Endometrial microvascular endothelial cells (primary cell): Measurements from ENCODE around the gene CERK. TPM values are rescaled to one million over a fixed set of nuclear protein-coding genes. Genes with fewer than 3 reads are reported as not detected.
"Not testable (repeated sequence)": the region's sequence is repeated elsewhere in the genome, so short reads cannot be mapped to it uniquely, and the experiment has no call there.

Experiments
- in situ Hi-C: cut with HindIII; loops from 2 replicates; pipeline ENCODE4 v1.10.0; 2017; ENCODE audit warnings: low sequenced_read_pairs, low pct_unique_long_range_greater_than_20kb; ENCODE audit errors: inconsistent ontology term
- total RNA-seq: library from RNA; depleted of rRNA; stranded (reverse); fragments of >200 nt; gene quantifications from one replicate; pipeline ENCODE4 v1.2.3, GENCODE V29; 2015; ENCODE audit errors: inconsistent ontology term

CERK gene, protein sequence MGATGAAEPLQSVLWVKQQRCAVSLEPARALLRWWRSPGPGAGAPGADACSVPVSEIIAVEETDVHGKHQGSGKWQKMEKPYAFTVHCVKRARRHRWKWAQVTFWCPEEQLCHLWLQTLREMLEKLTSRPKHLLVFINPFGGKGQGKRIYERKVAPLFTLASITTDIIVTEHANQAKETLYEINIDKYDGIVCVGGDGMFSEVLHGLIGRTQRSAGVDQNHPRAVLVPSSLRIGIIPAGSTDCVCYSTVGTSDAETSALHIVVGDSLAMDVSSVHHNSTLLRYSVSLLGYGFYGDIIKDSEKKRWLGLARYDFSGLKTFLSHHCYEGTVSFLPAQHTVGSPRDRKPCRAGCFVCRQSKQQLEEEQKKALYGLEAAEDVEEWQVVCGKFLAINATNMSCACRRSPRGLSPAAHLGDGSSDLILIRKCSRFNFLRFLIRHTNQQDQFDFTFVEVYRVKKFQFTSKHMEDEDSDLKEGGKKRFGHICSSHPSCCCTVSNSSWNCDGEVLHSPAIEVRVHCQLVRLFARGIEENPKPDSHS
- 52.6 TPM for total RNA-seq

DNA sequence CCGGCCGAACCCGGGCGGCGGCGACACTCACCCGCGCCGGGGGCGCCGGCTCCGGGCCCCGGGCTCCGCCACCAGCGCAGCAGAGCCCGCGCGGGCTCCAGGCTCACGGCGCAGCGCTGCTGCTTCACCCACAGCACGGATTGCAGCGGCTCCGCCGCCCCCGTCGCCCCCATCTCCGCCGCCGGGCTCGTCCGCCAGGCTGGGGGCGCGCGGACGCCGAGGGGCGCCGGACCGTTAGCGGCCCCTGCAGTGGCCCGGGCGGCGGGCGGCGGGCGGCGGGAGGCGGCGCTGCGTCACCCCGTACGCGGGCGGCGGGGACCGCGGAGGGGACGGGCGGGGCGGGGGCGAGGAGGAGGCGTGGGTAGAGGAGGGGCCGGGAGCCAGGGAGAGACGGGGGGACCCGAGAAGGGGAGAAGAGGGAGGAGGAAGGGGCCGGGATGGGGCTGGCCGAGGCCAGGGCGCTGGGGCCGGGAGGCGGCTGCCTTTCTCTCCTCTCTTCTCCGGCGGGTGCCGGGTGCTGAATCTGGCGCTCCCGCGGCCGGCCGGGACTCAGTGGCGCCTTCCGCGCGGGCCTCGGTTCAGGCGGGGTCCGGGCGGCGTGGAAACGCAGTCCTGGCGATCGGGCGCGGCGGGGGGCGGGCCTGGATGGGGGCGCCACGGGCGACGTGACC lies at the start of gene CERK:
Gene CERK (minus strand): TSS at position 277 of the 671 bp plus-strand sequence. CDS start 104 bp downstream, at position 173.
- in situ Hi-C loops: no loop called here

DNA sequence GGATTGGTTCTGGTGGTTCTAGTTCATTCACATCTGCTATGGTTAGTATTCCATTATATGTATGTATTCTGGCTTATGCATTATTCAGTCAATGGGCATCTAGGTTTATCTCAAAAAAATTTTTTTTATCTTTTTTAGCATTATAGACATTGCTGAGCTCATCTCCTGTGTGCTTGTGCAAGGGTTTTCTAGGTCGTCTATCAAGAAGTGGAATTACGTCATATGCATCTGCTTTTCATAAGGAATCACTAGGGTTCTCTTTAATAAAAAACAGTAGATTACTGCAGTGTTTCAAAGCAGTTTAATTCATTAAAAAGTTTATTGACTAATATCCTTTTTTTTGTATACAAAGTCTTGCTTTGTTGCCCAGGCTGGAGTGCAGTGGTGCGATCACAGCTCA lies 45.7 kb upstream of the CERK start:
- in situ Hi-C loops: no loop called here

DNA sequence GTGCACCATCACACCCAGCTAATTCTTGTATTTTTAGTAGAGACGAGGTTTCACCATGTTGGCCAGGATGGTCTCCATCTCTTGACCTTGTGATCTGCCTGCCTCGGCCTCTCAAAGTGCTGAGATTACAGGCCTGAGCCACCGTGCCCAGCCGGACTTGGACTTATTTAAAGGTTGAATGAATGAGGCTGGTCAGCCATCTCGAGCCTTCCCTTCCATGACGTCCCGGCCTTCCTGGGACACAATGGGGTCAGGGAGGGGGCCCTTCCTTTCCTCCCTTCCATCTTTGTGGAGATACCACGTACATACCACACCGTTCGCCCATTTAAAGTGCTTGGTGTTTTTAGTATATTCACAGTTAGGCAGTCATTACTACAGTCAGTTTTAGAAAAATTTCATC lies 44.1 kb upstream of the CERK start:
- in situ Hi-C loops: not testable (repeated sequence)

DNA sequence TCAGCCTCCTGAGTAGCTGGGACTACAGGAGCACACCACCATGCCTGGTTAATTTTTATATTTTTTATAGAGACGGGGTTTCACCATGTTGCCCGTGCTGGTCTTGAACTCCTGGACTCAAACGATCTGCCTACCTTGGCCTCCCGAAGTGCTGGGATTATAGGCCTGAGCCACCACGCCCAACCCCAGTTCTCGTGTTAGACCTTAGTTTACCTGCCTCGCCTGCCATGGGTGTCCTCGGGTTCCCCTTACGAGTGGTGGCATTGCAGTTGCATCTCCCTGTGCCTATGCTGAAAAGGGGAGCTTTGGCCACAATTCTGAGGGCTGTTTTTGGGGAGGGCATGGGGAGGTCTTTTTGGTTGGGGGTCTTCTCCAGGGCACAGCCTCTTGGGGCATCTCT lies 43.2 kb upstream of the CERK start:
- in situ Hi-C loops: no loop called here

DNA sequence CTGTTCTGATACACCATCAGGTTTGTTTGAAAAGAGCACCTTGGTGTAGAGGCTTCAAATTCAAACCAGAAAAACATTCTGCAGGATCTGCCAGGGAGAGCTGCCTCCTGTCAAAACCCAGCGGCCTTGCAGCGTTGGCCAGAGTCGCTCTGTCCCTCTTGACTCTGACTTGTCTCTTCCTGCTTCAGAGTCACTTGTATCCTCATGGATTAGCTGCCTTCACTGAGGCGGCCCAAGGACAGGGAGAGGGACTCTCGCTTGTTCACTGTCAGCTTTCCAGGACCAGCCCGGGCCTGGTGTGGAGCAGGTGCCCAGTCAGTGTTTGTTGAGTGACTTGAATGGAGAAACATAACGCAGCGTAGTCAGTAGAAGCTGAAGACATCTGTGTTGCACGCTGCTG lies 42.4 kb upstream of the CERK start:
- in situ Hi-C loops: no loop called here

DNA sequence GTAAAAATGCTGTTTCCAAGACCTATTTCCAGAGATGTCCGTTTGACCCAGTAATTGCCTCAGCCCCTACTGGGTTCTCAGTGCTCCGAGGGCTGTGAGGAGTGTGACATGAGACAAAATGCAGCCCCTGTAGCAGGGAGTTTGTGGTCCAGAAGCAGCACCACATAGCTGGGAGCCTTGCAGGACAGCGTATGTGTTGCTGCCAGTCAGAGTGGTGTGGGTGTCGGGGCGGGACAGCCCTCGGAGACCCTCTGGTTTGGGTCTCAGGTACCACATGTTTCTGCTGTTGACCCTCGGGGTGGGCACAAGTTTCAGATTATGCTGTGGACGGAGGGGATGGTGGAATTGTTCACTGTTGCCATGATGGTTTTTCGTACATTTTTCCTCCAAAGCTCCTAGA lies 41.6 kb upstream of the CERK start:
- in situ Hi-C loops: no loop called here

DNA sequence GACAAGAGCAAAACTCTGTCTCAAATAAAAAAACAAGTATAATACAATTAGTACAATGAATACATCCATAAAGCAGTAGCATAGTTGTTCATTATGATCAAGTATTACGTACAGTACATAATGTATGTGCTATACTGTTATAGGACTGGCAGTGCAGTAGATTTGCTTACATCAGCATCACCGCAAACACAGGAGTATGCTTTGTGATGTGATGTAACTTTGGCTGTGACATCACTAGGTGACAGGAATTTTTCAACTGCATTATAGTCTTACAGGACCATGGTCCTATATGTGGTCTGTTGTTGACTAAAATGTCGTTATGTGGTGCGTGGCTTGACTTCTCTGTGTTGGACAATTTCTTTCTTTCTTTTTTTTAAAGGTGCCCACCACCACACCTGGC lies 41.0 kb upstream of the CERK start:
- in situ Hi-C loops: no loop called here

DNA sequence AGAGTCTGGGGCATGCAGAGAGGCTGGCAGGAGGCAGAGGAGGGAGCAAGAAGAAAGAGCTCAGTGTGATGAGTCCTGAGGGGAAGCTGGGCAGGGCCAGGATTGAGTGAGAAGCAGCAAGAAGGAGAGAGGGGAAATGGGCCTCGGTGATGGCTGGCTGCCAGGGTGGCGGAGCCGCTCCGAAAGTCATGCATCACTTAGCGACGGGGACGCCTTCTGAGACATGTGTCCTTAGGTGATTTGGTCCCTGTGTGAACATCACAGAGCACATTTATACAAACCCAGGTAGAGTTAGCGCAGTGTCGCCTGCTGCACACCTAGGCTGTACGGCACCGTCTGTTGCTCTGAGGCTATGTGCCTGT lies 39.5 kb upstream of the CERK start:
- in situ Hi-C loops: no loop called here

DNA sequence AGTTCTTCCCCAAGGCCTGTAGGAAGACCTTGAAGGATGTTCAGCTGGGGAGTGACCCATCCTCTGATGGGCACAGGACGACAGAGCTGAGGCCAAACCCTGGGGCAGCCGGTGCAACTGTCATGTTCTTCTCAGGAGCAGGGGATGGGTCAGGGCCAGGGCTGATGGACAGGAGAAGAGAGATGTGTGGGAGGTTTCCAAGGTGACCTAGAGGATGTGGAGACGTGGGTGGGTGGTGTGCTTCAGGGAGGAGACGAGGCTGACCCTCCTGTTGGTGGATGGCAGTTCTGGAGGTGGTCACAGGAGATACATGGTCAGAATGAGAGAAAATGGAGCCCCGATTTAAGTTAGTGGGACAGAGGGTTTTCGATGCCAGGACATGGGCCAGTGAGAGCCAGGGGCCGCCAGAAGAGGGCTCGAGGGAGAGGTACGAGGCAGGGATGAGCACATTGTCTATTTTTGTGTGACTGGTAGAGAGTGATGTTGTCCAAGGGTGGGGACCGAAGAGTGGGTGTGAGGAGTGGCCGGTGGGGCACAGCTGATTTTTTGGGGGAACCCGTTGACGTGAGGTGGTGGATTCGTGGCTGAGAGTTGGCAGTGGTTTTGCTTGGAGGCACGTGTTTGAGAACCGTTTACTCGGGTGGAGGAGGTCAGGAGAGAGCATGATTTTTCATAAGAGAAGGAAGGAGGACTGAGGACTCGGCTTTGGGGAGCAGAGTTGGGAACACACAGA lies 39.0 kb upstream of the CERK start:
- in situ Hi-C loops: no loop called here

DNA sequence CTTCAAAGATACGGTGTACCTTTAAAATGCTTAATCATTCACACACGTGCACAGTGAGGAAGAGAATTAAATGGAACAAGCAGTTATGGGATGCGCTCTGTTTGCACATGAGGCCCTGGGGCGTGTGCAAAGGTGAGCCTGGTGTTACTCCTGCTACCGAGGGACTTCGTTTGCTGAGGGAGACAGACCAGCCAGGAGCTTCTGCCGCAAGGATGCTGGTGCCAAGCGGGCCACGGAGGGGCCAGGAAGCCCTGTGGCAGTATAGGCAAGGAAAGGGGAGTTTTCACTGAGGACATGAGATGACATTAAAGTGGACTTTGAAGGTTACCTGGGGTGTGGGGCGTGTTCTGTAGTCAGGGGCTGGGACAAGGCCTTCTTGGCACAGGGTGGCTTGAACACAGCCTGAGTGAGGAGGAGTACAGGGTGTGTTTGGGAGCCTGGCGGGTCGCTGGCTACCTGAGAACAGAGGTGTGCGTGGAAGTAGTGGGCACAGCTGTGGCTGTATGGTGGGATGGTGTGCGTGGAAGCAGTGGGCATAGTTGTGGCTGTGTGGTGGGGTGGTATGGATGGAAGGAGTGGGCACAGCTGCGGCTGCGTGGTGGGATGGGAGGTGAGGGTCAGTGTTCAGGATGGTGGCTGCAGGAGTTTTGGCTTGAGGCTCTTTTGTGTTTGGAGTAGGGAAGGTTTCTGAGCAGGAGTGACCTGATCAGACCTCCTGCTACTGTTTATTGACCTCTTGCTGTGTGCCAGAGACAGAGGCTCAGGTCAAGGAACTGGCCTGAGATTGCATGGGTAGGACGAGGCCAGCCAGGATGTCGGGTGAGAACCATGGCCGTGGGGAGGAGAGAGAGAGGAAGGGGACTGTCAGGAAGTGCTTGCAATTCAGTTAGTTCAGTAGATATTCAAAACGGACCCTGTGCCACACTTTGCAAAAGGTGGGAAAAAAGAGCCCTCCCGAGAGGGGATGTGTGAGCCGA lies 38.1 kb upstream of the CERK start:
- in situ Hi-C loops: no loop called here

DNA sequence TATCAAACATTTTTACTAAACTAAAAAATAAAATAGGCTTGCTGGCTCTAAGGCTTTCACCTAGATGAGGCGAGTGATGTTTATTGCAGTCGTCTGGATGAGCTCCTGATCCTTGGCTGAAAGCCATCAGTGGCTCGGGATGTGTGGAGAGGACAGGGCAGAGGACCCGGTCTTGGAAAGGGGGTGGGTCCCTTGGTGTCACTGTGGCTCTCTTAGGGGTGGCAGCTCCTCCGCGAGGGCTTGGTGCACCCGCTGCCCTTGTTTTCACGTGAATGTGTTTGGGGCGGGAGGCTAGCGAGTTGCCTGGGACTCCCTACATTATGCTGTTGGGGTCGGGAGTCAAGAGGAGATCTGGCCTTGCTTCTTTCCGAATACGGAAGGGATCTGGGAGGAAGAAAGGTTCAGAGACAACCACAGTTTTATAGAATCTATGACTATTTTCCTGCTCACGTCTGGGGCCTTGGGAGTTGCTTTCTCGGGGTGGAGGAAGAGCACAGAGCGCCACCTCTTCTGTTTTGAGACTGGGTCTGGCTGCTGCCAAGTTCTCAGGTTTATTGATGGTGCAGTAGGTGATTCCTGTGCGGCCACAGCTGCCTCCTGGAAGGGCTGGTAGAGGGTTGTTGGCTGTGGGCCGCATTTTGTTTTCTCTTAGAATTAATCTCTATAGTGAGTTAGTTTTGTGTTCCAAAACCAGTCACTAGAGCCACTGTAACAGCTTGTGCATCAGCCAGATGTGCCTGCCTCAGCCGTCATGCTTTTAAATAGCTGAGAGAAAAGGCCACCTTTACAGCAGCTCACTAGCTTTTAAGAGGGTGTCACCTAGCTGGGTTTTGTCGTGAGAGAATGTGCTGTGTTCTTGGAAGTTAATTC lies 37.2 kb upstream of the CERK start:
- in situ Hi-C loops: no loop called here

DNA sequence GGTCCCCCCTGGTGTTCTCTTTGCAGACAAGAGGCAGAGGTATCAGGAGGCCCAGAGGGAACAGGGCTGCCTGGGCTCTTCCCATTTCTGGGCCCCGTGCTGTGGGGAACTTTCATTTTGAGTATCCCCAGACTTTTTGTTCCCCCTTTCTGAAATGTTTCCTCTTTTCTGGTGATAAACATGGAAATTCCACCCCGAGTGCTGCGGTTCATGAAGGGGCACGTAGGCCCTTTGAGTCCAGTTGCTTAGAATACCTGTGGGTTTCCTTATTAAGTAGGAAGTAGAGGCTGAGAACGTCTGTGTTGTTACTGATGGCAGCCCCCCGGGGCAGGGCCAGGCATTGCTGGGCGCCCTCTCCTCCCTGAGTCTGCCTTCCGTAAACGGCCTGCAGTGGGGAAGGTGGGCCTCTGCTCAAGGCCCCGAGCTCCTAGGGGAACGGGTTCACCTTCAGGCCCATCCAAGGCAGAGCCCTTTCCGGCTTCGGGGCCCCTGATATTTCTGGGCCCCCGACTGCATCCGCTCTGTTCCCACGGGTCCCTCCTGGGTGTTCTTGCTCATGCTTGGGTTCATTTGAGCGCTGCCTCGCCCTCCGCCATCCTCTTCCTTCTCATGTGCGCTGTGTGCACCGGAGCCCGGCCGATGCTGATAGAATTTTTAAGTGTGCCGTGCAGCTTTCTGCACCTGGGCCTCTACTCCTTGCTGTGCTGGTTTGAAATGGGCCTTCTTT lies 36.4 kb upstream of the CERK start:
- in situ Hi-C loops: no loop called here

DNA sequence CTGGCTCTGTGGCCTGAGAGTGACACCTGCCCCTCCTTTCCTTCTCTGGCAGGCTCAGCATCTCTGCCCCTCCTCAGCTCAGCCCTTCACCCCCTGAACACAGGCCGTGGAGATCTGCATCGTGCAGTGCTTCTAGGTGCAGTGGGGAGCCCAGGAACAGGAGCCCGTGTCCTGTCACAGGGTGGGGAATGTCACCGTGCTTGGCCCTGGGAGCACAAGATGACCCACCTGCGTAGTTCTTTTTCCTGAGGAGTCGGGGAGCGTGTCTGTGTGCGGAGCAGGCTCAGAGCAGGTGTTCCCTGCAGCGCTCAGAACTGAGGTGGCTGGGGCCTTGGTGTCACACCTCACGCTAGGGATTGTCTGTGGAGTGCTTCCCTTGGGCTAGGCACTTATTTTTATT lies 35.0 kb upstream of the CERK start:
- in situ Hi-C loops: no loop called here

DNA sequence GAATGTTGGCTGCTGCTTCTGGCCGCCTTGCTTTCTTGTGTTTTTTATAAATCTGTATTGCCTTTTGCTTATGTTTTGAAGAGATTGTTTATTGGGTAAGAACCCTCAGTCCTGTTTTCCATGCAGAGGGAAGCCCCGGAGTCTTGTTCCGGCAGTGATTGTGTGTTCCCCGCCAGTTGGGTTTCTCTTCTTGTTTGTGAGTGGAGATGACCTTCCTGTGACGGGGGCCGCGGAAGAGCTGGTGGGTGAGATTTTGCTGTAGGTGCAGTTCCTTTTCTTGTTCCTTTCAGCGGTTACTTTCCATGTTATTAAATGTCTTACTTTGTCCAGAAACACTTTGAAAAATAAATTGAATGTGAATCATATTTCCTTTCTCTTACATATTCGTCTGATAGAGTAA lies 32.7 kb upstream of the CERK start:
- in situ Hi-C loops: no loop called here

DNA sequence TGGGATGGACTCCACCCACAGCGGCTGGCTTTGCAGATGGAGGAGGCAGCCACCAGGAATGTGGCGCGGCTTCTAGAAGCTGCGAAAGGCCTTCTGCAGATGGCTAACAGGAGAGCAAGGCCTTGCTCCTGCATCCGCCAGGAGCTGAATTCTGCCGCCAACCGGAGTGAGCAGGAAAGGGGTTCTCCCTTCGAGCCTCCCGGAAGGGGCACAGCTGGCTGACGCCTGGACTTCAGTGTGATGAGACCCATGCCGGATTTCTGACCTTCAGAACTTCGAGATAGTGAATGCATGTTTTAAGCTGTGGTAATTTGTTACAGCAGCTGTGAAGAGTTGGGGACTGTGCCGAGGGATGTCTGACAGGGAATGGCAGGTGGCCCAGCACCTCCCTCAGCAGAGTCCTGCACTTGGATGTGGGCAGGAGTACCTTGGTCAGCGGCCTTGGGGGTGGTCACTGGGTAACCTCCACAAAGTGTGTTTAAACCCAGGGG lies 32.1 kb upstream of the CERK start:
- in situ Hi-C loops: no loop called here

DNA sequence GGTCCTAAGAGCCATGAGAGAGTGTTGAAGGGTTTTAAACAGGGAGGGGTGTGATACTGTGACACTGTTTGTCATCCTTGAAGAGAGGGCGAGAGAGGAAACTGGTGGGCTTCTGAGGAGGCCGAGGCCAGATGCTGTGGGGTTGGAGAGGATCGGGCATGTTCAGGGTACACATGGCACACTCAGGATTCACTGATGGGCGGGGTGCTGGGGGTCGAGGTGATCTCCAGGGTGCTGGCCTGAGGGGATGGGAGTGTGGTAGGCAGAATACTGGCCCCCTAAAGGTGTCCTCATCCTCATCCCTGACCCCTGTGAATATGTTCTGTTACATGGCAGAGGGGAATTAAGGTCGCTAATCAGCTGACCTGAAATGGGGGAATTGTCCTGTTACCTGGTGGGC lies 31.7 kb upstream of the CERK start:
- in situ Hi-C loops: no loop called here

DNA sequence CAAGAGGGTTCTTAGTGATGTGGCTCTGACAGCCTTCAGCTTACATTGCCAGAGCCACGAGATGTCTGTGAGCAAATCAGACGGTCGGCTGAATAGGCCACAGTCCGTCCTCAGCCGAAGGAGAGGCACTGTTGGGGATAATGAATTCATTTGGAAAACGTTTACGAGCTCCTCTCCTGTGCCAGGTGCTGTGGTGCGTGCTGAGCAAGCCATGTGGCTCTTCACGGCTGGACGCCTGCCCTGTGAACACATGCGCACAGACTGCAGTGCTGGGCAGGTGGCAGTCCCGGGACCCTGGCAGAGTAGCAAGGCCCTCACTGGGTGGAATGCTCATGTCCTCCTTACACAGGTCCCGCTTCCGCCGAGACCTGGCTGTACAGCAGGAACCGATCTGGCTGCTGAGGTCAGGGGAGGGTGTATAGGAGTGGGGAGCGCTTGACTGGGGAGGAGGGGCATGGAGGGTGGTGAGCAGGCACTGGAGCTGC lies 31.2 kb upstream of the CERK start:
- in situ Hi-C loops: no loop called here
